GM19467 (cell line): ENCODE measurements around the gene RCC1.
A peak's percentile ranks its signal among the peaks of the same experiment; 100 is the strongest.
"Not testable (repeated sequence)": the region's sequence is repeated elsewhere in the genome, so short reads cannot be mapped to it uniquely, and the experiment has no call there.

ENCODE experiments used
- ATAC-seq: cut with Tn5 transposase; IDR thresholded peaks from one replicate; pipeline ENCODE4 v1.9.1; 2021; ENCODE audit warnings: mild to moderate bottlenecking, moderate library complexity; ENCODE audit not compliant: unreplicated experiment

The RCC1 gene

DNA sequence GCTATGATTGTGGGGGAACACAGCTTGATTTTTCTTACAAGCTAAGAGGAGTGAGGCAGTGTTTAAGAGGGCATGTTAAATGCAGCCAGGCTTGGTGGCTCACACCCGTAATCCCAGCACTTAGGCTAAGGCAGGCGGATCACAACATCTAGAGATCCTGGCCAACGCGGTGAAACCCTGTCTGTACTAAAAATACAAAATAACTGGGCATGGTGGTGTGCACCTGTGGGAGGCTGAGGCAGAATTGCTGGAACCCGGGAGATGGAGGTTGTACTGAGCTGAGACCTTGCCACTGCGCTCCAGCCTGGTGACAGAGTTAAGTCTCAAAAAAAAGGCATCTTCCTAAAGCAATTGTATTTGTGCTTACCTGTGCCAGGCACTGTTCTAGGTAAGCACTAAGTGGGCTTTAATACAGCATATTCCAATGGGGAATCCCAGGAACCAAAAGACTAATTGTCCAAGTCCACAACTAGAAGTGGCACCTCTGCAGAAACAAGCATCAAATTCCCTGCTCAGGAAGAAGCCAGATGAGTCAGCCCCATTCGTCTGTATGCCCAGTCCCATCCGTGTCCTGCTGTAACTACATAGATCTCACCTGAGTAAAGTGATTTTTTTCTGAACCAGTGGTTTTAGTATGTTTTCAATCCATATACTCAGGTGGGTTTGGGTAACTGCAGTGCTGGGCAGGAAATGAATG, 4.6 kb downstream of the RCC1 start:
- ATAC-seq = no peak

DNA sequence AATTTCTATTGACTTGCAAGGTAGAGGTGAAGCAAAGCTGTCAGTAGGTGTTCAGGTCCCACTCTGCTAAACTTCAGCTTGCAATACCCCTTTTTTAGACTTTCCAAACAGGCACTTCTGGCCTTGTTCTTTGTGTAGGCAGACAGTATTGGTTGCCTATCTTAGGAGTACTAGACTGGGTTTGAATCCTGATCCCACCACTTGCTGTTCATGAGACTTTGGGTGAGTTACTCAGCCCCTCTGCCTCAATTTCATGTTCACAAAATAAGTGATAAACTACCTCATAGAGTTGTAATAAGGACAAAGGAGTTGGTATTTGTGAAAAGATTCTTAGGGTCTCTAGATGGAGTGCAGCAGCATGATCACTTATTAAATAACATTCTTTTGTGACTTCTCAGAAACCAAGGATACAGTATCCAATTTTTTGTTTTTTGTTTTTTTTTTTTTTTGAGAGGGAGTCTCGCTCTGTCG, 5.2 kb downstream of the RCC1 start:
- ATAC-seq = no peak

DNA sequence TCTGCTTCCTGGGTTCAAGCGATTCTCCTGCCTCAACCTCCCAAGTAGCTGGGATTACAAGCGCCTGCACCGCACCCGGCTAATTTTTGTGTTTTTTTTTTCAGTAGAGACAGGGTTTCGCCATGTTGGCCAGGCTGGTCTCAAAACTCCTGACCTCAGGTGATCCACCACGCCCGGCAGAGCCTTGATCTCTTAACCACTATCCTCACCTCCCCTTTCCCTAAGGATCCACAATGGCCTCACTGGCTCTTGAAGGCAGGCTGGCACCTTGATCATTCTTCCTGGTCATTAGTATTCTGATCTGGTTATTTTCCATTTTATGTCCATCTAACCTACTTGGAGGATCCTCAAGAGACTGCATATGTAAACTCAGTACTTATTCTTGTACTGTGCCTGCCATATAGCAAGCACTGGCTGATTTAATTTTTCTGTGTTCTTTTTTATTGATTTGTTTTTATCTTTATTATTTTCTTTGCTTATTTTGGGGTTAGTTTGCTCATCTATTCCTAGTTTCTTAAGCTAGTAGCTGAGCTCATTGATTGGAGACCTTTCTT, 6.3 kb downstream of the RCC1 start:
- ATAC-seq = no peak

DNA sequence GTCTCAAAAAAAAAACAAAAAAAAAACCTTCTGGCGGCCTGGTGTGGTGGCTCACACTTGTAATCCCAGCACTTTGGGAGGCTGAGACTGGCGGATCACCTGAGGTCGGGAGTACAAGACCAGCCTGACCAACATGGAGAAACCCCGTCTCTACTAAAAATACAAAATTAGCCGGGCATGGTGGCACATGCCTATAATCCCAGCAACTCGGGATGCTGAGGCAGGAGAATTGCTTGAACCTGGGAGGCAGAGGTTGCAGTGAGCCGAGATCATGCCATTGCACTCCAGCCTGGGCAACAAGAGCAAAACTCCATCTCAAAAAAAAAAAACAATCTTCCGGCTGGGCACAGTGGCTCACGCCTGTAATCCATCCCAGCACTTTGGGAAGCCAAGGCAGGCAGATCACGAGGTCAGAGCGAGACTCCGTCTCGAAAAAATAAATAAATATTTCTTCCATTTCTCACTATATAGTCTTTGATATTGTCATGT, 8.6 kb downstream of the RCC1 start:
- not testable (repeated sequence) for ATAC-seq

DNA sequence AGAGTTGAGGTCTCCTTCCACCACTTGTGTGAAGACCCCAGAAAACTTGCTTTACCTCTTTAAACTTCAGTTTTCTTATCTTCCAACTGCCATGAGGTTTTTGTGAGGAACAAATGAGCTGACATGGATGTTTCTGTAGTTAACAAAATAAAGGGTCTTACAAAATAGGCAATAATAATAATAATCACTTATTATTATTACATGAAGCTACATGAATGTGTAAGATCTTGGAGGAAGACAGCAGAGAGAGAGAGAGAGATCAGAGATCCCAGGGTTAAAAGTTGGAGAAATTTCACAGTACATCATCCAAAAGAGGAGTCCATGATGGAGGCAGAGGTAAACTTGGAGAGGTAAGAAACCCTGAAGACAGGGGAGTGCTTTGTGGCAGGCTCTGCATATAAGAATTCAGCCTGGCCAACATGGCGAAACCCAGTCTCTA, 10.7 kb downstream of the RCC1 start:
- ATAC-seq = no peak

DNA sequence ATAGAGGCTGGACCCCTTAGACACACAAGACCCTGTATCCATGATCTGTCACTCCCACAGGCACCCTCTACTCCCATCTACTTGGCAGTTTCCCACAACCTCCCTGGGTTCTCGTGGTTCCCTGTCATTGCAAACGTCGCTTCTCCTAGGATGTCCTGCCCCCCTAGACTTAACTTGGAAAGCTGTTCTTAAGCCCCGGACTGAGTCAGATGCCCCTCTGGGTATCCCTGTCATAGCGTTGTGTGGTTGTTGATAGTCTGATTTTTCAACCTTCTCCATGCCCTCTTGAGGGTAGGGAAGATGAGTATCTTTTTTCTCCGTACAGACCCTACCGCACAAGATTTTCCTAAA, 11.8 kb downstream of the RCC1 start:
- peak; percentile 7 for ATAC-seq

DNA sequence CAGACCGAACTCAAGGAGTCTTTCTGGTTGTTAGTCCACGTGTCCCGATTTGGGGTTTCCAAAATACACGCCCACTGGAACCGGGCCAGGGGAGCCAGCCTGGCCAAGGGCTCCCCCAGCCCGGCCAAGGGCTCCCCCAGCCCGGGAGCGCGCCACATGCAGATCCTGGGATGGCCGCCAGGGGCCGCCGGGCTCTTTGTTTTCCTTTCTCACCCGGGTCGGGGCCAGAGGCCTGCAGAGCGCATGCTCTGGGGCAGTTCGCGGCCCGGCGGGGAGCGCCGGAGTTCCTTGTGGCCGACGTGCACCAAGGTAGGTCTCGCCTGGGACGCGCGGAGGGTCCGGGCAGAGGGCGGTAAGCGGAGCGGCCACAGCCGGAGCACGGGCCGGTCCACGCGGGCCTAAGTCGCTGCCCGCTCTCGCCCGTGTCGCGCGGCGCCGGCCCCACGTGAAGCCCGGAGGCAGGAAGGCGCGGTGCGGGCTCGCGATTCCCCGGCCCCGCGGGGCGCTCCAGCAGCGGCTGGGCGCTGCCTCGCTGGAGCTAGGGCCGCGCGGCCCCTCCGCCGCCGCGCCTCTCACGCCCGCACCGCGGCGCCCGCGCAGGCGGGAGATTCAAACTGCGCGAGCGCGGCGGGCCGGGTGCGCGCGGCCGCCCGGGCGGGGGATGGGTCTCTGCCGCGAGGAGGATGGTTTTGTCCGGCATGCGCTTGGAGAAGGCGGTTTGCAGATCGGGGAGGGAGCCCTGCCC, 12.3 kb downstream of the RCC1 start:
- ATAC-seq = peak; percentile 56

DNA sequence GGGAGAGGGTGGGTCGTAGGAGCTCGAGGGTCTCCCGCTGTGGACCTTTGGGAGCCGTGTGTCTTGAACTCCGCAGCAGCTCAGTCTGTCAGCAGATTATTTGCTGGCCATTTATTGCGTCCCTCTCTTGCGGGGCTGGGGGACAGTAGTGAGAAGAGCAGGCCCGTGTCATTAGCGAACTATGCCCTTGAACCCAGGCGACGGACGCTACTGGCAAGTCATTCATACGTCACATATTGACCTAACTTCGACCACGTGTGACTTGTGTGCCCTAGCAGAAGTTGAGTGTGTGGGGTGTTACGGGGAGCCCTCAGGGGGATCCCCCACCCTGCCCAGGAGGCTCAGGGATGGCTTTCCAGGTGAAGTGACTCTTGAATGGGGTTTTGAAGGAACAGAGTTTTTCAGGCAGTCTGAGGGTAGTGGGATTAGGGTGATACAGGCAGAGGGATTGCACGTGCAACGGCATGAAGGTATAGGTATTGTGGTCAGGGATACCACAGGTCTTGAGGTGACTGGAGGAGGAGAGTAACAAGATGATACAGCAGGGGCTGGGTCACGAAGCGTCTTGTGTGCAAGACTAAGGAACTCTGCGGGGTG, 13.0 kb downstream of the RCC1 start:
- no peak for ATAC-seq

DNA sequence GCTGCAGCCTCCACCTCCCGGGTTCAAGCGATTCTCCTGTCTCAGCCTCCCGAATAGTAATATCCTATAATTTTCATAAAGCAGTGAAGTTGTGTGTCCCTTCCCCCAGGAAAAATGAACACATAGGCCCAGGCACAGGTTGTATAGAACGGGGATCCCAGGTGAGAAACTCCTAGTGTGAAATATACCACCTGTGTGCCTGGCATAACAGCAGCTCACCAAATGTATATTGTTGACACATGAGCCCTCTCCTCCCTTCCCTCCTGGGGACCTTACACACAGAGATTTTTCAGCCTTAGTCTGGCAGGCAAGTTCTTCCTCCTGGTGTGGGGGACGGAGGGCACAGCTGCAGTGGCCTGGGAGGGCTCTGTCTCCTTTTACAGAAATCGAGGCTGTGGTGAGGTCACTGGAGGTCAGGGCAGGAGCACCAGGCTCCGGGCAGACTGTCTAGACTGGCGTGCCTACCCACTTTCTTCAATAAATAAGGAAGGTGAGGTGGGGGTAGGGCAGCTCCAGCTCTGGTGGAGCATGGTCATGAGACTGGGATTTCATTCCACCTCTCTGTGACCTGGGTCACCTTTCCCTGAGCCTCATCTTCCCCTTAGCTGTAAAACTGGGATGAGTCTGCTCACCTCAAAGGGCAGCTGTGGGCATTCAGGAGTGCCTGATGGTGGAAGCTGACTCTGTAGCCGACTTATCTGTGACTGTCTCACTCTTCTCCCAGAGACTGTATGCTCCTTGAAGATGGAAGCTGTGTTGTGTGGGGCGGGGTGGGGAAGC, 14.3 kb downstream of the RCC1 start:
- no peak for ATAC-seq

DNA sequence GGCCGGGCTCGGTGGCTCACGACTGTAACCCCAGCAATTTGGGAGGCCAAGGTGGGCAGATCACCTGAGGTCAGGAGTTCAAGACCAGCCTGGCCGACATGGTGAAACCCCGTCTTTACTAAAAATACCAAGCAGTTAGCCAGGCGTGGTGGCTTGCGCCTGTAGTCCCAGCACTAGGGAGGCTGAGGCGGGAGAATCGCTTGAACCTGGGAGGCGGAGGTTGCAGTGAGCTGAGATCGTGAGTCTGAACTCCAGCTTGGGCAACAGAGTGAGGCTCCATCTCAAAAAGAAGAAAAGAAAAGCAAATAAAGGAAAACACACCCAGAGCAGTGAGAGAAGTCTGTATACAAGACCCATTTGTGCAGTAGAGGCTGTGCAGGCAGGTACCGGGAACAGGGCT, 15.0 kb downstream of the RCC1 start:
- not testable (repeated sequence) for ATAC-seq

DNA sequence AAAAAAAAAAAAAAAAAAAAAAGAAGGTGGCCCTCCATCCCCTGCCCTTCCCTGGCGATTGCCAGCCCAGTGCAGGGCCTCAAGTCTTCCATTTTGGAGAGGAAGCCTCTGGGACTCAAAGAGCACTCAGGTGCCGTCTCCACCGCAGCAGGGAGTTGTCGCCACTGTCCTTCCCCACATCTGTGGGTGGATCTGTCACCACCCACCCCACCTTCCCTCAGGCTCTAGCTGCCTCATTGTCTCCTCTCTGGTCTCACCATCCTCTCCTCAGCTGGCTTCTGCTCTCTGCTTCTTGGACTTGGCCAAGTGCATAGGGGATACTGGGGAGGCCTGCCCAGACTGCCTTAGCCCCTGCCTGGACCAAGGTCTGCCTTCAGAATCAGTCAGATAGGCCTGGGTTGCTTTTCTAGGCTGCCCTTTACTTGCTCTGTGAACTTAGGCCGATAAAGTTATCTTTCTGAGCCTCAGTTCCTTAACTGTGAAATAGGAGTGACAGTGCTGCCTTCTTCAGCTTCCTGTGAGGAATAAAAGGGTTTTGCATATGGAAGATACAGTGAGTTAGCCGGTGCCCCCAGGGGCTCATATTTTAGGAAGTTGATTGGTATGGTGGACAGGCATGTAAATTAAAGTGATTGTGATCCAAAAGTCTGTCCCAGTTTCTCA, 15.8 kb downstream of the RCC1 start:
- no peak for ATAC-seq

DNA sequence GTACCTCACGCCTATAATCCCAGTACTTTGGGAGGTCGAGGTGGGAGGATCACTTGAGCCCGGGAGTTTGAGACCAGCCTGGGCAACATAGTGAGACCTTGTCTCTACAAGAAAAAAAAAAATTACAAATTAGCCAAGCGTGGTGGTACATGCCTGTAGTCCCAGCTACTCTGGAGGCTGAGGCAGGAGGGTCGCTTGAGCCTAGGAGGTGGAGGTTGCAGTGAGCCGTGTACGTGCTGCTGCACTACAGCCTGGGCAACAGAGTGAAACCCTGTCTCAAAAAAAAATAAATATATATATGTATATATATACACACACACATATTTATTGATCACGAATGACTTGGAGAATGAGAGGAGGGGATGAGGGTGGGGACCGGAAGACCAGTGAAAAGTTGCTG, 16.7 kb downstream of the RCC1 start:
- ATAC-seq = not testable (repeated sequence)

DNA sequence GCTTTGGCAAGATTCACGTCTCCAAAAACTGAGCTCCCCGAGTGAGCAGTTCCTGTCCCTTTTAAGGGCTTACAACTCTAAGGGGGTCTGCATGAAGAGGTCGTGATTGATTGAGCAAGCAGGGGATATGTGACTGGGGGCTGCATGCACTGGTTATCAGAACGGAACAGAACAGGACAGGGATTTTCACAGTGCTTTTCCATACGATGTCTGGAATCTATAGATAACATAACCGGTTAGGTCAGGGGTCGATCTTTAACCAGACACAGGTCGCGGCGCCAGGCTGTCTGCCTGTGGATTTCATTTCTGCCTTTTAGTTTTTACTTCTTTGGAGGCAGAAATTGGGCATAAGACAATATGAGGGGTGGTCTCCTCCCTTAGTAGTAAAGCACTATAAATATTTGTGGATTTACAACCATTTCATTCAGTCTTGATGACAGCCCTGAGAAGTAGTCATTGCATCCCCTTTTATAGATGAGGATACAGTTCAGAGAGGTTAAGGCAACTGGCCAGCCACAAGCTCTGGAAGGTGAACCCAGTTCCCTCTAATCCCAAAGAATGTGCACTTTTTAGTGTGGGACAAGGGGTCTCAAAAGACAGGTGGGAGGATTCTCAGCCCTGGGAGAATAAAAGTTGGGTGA, 19.3 kb downstream of the RCC1 start:
- ATAC-seq = not testable (repeated sequence)

DNA sequence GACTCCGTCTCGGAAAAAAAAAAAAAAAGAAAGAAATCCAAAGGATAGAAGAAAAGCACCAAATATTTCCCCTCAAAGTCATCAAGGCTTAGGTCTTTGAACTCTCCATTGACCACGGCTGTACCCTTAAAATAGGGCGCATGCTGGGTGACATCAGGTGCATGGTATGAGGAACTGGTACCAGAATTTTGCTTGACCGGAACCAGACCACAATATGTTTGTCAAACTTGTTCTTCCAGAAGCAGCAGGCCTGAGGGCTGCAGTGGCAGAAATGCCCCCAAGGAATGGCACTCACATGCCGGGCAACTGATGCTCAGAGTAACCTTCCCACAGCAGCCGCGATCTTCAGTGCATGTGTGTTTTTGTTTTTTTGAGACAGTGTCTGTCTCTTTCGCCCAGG, 21.0 kb downstream of the RCC1 start:
- ATAC-seq = no peak

DNA sequence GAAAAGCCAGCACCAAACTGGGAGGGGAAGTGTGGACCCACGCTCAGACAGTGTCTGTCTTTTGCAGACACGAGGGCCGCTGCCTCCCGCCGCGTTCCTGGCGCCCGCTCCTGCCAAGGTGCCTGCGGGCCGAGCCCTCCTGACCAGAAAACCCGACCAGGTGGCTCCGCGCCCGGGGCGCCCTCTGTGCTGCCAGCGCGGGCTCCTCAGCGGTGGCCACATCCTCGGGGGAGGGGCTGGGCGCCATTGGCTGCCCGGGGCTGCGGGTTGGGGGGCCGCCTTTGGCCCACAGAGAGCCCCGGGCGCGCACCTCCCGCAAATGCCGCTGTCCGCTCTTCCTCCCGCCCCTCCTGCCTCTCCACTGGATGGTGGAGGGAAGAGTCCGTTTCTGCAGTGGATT, 24.6 kb downstream of the RCC1 start:
- no peak for ATAC-seq

DNA sequence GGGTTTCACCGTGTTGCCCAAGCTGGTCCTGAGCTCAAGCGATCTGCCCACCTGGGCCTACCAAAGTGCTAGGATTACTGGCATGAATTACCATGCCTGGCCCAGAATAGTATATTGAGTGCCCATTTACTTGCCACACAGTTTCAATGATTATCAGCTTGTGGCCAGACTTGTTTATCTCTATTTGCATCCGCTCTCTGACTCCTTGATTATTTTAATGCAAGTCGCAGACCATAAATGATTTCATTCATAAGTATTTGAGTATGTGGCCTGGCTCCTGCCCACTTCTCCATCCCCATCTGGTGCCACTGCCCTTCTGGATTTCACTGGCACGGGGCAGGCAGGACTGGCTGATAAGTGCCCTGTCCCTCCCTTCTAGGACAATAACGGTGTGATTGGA, 28.8 kb downstream of the RCC1 start:
- no peak for ATAC-seq

DNA sequence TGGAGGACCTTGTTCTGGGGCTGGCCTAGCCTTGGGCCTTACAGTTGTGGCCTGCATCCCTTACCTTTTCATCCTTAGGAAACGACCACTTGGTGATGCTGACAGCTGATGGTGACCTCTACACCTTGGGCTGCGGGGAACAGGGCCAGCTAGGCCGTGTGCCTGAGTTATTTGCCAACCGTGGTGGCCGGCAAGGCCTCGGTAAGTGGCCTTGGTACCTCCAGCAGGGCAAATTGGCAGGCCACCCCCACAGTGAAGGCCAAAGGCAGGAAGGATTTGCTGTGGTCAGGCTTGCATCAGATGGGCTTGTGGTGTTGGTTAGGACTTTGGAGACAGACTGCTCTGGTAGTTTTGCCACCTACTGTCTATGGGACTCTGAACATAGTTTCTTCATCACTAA, 29.3 kb downstream of the RCC1 start:
- no peak for ATAC-seq

DNA sequence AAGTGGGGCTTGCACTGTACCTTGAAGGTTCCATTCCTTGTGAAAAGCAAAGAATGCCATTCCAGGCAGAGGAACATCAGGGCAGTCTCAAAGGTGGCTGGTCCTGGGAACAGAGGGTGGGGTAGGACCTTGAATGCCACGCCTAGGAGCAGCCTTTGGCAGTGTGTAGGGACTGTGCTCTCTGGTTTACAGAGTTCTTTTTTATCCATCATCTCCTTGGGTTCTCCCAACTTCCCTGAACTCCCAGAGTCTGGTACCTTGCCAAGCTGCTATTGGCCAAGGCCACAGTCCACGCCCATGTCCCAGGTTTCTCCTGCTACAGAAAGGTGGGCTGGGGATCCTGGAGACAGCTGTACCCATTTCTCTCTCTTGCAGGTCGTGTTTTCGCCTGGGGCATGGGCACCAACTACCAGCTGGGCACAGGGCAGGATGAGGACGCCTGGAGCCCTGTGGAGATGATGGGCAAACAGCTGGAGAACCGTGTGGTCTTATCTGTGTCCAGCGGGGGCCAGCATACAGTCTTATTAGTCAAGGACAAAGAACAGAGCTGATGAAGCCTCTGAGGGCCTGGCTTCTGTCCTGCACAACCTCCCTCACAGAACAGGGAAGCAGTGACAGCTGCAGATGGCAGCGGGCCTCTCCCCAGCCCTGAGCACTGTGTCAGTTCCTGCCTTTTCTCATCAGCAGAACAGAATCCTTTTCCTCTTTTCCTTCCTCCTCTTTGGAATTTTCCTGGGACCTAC, 31.8 kb downstream of the RCC1 start:
- ATAC-seq = no peak

DNA sequence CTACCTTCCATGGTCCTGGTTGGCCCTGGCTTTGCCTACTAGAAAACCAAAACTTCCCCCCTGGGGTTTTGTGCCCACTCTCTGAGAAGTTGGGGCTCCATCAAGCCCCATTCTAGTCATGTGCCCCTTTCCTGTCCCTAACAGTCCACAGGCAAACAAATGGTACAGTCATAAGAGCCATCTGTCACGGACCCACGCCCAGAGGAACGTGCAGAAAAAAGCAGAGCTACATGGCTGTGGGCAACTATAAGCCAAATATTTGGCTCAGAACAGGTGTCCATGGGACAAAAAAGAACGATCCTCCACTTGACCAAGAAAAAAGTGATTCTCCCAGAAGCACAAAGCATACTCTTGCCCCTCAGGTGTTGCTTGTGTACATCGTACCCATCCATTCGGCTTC, 32.4 kb downstream of the RCC1 start:
- no peak for ATAC-seq
